Measurements from ENCODE around the gene PLA2G2F.
"Not testable (repeated sequence)": the region's sequence is repeated elsewhere in the genome, so short reads cannot be mapped to it uniquely, and the experiment has no call there.

The PLA2G2F gene

DNA sequence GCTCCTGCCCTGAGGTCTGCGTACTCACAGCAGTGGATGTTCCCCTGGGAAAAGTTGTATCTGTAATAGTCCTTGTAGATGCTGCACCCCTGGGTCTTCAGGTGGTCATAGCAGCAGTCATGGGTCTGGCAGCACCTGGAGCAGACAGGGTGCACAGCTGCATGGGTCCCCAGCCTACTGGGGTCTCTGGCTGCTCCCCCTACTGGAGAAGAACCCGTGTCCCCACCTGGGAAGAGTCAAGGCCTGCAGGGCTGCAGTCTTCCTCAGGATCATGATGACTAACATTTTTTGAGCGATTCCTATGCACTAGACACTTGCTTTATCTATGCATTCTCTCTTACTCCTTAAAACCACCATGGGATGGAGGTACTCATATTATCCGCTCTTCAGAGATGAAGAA lies 23.6 kb upstream of the PLA2G2F start:
- no peak for FAIRE-seq

- no peak for FAIRE-seq
These were observed 23.2 kb upstream of the PLA2G2F start for GRCh38 chr1:20115916-20116315.

DNA sequence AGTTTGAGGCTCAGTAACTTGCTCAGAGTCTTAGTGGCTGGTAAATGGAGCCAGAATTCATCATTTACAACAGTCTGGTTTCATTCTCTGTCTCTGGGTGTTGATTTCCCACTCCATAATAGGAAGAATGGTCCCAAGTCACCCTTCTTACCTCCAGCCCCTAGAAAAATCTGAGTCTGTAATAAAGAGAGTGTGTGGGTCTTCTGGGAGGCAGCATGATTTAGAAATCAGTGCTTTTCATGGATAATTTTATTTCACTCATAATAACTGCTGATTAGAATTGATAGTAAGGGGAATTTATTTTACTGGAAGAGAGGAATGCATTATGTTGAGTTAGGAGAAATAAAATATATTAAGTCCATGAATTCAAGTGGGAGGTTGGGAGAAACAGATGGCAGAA lies 21.9 kb upstream of the PLA2G2F start:
- FAIRE-seq: no peak

DNA sequence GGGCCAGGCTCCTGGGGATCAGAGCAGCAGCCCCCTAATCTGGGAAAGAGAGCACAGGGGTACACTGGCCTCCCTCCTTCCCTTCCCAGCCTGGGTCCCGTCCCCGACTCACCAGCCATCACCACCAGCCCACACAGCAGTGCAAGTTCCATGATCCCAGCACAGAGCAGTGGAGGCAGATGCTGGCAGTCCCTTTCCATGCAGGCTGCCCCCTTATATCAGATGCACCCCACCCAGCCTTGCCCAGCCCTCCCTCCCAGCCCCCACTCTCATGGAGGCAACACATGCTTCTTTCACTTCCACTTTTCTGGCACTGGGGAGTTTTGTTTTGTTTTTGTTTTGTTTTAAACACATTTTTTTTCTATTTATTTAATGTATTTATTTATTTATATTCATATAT lies 19.8 kb upstream of the PLA2G2F start, which contains the start of gene PLA2G2D:
PLA2G2D (minus strand) TSS at position 190 of the 400 bp plus-strand sequence; CDS start at position 152, 38 bp downstream.
- FAIRE-seq: no peak

DNA sequence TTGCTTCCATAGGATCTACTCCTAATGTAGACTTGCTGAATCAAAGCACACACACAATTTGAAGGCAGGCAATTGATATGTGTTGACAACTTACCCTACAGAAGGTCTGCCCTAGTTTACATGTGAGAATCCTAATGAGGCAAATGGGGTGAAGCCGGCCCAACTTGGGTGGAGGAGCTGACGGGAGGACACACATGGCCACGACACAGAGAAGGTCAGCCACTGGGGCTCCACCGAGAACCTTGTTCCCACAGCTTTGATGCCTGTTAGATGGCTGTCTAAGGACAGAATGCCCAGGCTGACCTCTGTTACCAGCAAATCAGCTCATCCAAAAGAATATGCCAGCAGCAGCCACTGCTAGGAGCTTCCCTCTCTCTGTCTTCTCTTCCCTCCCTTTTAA lies 18.3 kb upstream of the PLA2G2F start:
- no peak for FAIRE-seq

DNA sequence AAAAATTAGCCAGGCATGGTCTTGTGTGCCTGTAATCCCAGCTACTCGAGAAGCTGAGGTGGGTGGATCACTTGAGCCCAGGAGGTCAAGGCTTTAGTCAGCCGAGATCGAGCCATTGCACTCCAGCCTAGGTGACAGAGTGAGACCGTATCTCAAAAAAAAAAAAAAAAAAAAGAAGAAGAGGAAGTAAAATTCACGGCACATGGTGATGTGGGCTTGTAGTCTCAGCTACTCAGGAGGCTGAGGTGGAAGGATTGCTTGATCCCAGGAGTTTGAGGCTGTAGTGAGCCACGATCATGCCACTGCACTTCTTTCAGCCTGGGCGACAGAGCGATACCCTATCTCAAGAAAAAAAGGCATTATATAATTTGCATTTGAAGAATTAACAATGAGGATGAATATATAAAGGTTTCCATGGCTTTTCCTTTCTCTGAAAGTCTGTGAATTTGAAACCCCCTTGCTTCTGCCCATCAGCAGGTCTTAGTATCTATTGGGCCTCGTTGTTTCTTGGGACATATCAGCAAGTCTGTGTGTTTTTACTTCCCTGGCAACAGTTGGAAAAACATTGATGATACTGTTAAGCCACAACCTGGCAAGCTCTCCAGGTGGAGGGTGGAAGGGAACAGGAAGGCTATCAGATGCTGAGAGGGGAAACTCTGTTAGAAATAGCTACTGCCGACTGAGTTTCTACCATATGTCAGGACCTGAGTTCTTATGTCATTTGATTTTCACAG lies 15.2 kb upstream of the PLA2G2F start:
- FAIRE-seq: no peak

- no peak for FAIRE-seq
These were observed 14.6 kb upstream of the PLA2G2F start for GRCh38 chr1:20124456-20125057.

DNA sequence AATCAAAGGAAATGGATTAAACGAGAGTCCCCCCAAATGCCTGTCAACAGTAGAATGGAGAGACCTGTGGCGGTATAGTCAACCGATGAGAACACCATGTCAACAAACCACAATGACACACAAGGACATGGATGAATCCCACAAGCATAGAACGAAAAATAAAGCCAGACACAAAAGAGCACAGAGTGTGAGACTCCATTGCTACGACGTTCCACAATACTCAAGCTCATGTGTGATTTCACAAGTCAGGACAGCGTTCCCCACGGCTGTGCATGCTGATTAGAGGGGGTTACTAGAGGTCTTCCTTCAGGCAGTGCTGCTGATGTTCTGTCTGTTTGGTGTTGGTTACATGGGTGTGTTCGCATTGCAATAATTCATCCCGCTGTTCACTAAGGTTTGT lies 14.0 kb upstream of the PLA2G2F start:
- FAIRE-seq: no peak

- FAIRE-seq: no peak
These were observed 12.9 kb upstream of the PLA2G2F start for GRCh38 chr1:20126041-20126805.

DNA sequence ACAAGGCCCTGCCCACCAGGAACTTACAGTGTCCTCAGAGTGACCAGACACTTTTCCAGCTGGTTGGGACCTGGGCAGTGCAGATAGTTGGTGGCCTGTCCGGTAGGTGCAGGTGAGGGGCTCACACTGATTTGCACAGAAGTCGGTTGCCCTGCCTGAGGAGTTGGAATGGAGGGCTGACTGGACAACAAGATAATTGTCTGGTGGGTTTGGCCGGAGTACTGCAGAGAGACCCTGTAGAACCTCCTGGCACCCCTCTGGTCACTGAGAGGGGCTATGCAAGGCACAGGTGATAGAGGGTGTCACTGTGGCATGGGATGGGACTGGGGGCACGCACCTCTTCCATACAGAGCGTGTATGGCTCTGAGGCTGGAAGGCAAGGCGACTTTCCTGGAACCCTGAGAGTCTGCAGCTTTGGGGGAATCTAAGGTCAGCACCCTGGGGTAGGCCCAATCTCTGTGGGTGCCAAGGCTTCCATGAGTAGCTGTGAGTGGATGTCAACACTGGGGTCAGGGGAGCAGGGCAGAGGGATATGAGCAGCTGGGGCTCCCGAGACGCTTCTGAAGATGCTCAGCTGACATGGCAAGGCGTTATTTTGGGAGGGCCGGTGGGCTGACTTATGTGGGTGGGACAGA lies 12.2 kb upstream of the PLA2G2F start:
- FAIRE-seq: no peak

DNA sequence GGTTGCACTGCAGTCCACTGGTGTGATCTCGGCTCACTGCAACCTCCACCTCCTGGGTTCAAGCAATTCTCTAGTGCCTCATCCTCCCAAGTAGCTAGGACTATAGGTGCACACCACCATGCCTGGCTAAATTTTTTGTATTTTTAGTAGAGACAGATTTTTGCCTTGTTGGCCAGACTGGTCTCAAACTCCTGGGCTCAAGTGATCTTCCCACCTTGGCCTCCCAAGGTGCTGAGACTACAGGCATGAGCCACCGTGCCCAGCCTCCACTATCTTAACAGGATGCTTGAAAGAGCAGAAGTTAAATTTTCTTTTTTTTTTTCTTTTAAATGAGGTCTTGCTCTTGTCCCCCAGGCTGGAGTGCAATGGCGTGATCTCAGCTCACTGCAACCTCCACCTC lies 8.6 kb upstream of the PLA2G2F start:
- FAIRE-seq: not testable (repeated sequence)

GRCh38 chr1:20134995-20135394 lies 4.1 kb upstream of the PLA2G2F start:
- FAIRE-seq: peak; percentile 14

GRCh38 chr1:20136249-20136648 lies 2.9 kb upstream of the PLA2G2F start:
- FAIRE-seq: no peak

- no peak for FAIRE-seq
These were observed 2.1 kb upstream of the PLA2G2F start for GRCh38 chr1:20137055-20137454.

GRCh38 chr1:20137604-20138003 lies 1.5 kb upstream of the PLA2G2F start:
- FAIRE-seq: no peak

DNA sequence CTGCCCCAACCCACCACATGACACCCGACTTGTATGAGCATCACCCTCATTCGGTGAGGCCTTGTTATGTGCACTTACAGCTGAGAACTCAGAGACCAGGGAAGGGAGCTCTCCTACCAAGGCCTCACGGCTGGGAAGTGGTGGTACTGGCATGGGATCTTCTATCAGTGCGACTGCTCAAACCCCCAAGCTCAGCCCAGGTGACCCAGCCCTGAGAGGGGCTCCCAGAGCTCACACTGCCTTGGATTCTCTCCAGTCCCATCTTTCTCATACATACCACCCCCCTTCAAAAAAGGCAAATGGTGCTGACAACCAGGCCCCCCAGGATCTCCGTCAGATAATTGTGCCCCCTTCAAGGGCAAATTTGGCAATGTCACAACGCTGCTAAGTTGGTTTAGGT lies 777 bp upstream of the PLA2G2F start:
- FAIRE-seq: no peak

DNA sequence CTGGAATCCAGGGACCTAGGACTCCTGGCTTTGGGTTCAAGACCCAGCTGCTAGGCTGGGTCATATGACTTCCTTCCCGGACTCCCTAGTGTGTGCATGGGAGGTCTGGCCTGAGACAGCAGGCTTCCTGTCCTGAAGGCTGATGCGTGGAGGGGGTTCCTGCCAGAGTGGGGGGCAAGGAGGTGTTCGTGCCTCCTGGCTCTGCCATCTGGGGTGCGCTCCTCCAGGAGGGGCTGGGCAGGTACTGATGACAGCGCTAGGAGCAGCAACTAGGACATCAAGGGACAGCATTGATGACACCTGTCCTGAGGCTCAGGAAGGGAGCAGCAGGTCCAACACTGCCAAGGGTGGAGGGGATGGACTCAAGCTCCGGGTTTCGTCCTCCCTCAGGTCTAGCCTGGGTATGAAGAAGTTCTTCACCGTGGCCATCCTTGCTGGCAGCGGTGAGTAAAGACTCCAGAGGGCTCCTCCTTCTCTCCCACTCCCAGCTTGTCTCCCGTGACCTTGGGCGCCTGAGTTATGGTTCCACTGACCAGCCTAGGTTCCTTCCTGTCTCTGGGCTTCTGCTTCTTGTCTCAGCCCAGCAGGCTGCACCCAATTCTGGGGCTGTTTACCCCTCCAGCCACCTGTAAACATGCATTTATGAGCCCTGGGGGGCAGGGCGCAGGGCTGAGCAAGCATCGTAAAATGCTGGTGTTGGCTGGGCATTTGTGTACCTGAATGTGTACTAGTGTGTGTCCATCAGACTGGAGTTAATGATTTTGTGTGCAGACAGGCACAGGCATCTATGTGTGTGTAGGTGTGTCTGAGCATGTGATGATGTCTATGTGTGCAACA lies 871 bp downstream of the PLA2G2F start:
- no peak for FAIRE-seq

DNA sequence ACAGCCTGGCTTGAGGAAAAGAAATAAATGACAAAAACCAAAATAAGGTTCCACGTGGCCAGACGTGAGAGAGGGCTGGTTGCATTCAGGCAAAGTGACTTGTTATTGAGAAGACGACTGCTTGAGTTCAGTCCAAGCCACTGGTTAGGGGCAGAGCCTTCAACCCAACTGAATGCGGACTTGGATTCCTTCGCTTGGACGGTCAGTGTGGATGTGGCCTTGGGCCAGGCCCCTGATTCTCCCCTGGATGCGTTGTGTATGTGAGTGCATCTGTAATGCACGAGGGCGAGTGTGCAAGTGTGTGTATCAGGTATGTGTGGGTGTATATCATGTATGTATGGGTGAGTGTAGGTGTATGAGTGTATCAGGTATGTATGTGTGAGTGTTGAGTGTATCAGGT lies 1.9 kb downstream of the PLA2G2F start:
- FAIRE-seq: no peak

DNA sequence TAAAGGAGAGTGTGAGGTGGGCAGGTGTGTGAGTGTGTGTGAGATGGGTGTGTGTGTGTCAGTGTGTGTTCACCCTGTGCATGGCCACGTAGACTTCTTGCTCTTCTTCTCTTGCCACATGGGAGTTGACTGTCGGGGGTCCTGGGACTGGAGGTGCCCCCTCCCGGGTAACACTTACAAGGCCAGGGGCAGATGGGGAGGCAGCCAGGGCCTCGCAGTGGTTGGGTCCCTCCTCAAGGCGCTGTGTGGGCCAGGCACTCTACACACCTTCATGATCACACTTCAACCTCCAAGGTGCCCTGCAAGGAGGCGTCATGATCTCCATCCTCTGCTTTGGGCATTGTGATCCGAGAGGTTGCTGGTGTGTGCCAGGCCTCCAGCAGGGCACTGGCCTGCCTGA lies 2.3 kb downstream of the PLA2G2F start:
- FAIRE-seq: no peak

GRCh38 chr1:20142001-20142710 lies 3.0 kb downstream of the PLA2G2F start:
- FAIRE-seq: no peak

- no peak for FAIRE-seq
These were observed 4.2 kb downstream of the PLA2G2F start for GRCh38 chr1:20143318-20143717.

All from colon (tissue), 2 donors.